Measurements from ENCODE around the gene PCDHGA8.
"Not testable (repeated sequence)": the region's sequence is repeated elsewhere in the genome, so short reads cannot be mapped to it uniquely, and the experiment has no call there.

Gene PCDHGA8

GRCh38 chr5:141407790-141408505 lies 15.5 kb downstream of the PCDHGA8 start, which contains the start of gene PCDHGB6:
PCDHGB6 (plus strand) TSS chr5:141408021; CDS start chr5:141408203, 182 bp downstream.
- H3K27ac ChIP-seq (ENCODE audit: low read depth, low read length); H3K23ac ChIP-seq (ENCODE audit: low read length); H2BK12ac ChIP-seq (ENCODE audit: low read length); H3K79me1 ChIP-seq (ENCODE audit: low read length); H2AK5ac ChIP-seq (ENCODE audit: low read length); H4K12ac ChIP-seq (ENCODE audit: low read depth, low read length); H3K27me3 ChIP-seq (ENCODE audit: insufficient read depth, low read length); H3K4ac ChIP-seq (ENCODE audit: low read depth, low read length); H3K18ac ChIP-seq (ENCODE audit: low read length); H2BK120ac ChIP-seq (ENCODE audit: insufficient read depth, low read length, poor library complexity); H4K8ac ChIP-seq (ENCODE audit: low read depth, low read length); H3K14ac ChIP-seq (ENCODE audit: low read length); H3K4me1 ChIP-seq (ENCODE audit: control insufficient read depth in 1 of 2, insufficient read depth in 2 of 2, low read length in 2 of 2); H3K79me2 ChIP-seq (ENCODE audit: control insufficient read depth, insufficient read depth, low read length, poor library complexity); H2BK5ac ChIP-seq (ENCODE audit: low read depth, low read length, poor library complexity); H3K36me3 ChIP-seq (ENCODE audit: control insufficient read depth in 1 of 2, insufficient read depth in 2 of 2, low read length in 2 of 2); H3K9ac ChIP-seq (ENCODE audit: low read length): not testable (repeated sequence)
- DNase-seq: peak in 1 of 2 donors; percentile 36
- peaks cover 26% of the 10 kb centered on the region for H3K9me3 ChIP-seq (ENCODE audit: insufficient read depth, low read depth, low read length)
- H3K4me3 ChIP-seq (ENCODE audit: low read depth, low read length): peak within 1 kb of the TSS; percentile 75
- H2AFZ ChIP-seq (ENCODE audit: insufficient read depth, low read length, poor library complexity): peak within 1 kb of the TSS; percentile 92
- peak within 1 kb of the TSS; percentile 51 for H4K91ac ChIP-seq (ENCODE audit: low read depth, low read length)
- WGBS (ENCODE audit: extremely low coverage, insufficient coverage, insufficient read length): no CpG with 5 or more reads among the region's 51 CpGs
- H3K4me2 ChIP-seq (ENCODE audit: low read length): peak within 1 kb of the TSS; percentile 80

DNA sequence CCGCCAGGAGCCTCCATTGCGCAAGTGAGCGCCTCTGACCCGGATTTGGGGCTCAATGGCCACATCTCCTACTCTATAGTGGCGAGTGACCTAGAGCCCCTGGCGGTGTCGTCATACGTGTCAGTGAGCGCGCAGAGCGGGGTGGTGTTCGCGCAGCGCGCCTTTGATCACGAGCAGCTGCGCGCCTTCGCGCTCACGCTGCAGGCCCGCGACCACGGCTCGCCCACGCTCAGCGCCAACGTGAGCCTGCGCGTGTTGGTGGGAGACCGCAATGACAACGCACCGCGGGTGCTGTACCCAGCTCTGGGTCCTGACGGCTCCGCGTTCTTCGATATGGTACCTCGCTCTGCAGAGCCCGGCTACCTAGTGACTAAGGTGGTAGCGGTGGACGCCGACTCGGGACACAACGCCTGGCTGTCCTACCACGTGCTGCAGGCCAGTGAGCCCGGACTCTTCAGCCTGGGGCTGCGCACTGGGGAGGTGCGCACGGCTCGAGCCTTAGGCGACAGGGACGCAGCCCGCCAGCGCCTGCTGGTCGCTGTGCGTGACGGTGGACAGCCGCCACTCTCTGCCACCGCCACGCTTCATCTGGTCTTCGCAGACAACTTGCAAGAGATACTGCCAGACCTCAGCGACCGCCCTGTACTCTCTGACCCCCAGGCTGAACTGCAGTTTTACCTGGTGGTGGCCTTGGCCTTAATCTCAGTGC lies 17.3 kb downstream of the PCDHGA8 start:
- Histone ChIP-seq H3K9ac (ENCODE audit: low read length) (no peak overlapping the region), H3K79me2 (ENCODE audit: control insufficient read depth, insufficient read depth, low read length, poor library complexity) (no peaks in the 10 kb centered on the region), H2BK12ac (ENCODE audit: low read length) (no peak overlapping the region), H3K14ac (ENCODE audit: low read length) (no peak overlapping the region), H4K8ac (ENCODE audit: low read depth, low read length) (no peak overlapping the region), H3K4me1 (ENCODE audit: control insufficient read depth in 1 of 2, insufficient read depth in 2 of 2, low read length in 2 of 2) (peaks cover 3 to 4% of the 10 kb centered on the region in 2 experiments), H3K18ac (ENCODE audit: low read length) (no peak overlapping the region), H2BK5ac (ENCODE audit: low read depth, low read length, poor library complexity) (no peak overlapping the region), H3K4ac (ENCODE audit: low read depth, low read length) (no peak overlapping the region), H3K36me3 (ENCODE audit: control insufficient read depth in 1 of 2, insufficient read depth in 2 of 2, low read length in 2 of 2) (peaks cover 16 to 18% of the 10 kb centered on the region in 2 experiments), H3K79me1 (ENCODE audit: low read length) (no peaks in the 10 kb centered on the region), H3K4me3 (ENCODE audit: low read depth, low read length) (peak overlapping the region; percentile 7), H3K9me3 (ENCODE audit: insufficient read depth, low read depth, low read length) (peaks cover 23% of the 10 kb centered on the region), H2AFZ (ENCODE audit: insufficient read depth, low read length, poor library complexity) (no peak overlapping the region), H4K12ac (ENCODE audit: low read depth, low read length) (no peak overlapping the region), H2BK120ac (ENCODE audit: insufficient read depth, low read length, poor library complexity) (no peak overlapping the region), H3K23ac (ENCODE audit: low read length) (no peak overlapping the region), H3K4me2 (ENCODE audit: low read length) (no peak overlapping the region), H2AK5ac (ENCODE audit: low read length) (no peak overlapping the region), H3K27me3 (ENCODE audit: insufficient read depth, low read length) (no peaks in the 10 kb centered on the region), H3K27ac (ENCODE audit: low read depth, low read length) (no peak overlapping the region), H4K91ac (ENCODE audit: low read depth, low read length) (no peak overlapping the region)
- no CpG with 5 or more reads among the region's 64 CpGs for WGBS (ENCODE audit: extremely low coverage, insufficient coverage, insufficient read length)
- no peak for DNase-seq

DNA sequence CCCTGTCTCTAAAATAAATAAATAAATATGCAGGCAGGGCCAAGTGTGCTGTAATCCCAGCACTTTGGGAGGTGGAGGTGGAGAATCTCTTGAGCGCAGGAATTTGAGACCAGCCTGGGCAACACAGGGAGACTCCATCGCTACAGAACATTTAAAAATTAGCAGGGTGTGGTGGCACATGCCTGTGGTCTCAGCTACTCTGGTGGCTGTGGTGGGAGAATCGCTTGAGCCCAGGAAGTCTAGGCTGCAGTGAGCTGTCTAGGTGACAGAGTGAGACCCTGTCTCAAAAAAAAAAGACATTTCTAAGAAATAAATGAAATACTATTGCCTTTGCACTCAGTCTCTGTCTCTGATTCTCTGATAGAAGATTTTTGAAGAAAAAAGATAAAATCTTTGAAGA lies 19.1 kb downstream of the PCDHGA8 start:
- Histone ChIP-seq H2BK12ac (ENCODE audit: low read length) (no peak overlapping the region), H3K9ac (ENCODE audit: low read length) (no peak overlapping the region), H3K36me3 (ENCODE audit: control insufficient read depth in 1 of 2, insufficient read depth in 2 of 2, low read length in 2 of 2) (peaks cover 16 to 20% of the 10 kb centered on the region in 2 experiments), H3K9me3 (ENCODE audit: insufficient read depth, low read depth, low read length) (peaks cover 20% of the 10 kb centered on the region), H4K8ac (ENCODE audit: low read depth, low read length) (no peak overlapping the region), H3K4me2 (ENCODE audit: low read length) (no peak overlapping the region), H2BK120ac (ENCODE audit: insufficient read depth, low read length, poor library complexity) (no peak overlapping the region), H4K91ac (ENCODE audit: low read depth, low read length) (no peak overlapping the region), H2AK5ac (ENCODE audit: low read length) (no peak overlapping the region), H3K4me1 (ENCODE audit: control insufficient read depth in 1 of 2, insufficient read depth in 2 of 2, low read length in 2 of 2) (peaks cover 3 to 4% of the 10 kb centered on the region in 2 experiments), H3K27me3 (ENCODE audit: insufficient read depth, low read length) (no peaks in the 10 kb centered on the region), H3K79me2 (ENCODE audit: control insufficient read depth, insufficient read depth, low read length, poor library complexity) (no peaks in the 10 kb centered on the region), H3K23ac (ENCODE audit: low read length) (no peak overlapping the region), H3K79me1 (ENCODE audit: low read length) (no peaks in the 10 kb centered on the region), H3K4me3 (ENCODE audit: low read depth, low read length) (no peak overlapping the region), H3K18ac (ENCODE audit: low read length) (no peak overlapping the region), H2BK5ac (ENCODE audit: low read depth, low read length, poor library complexity) (no peak overlapping the region), H4K12ac (ENCODE audit: low read depth, low read length) (no peak overlapping the region), H3K4ac (ENCODE audit: low read depth, low read length) (no peak overlapping the region), H3K27ac (ENCODE audit: low read depth, low read length) (no peak overlapping the region), H3K14ac (ENCODE audit: low read length) (no peak overlapping the region), H2AFZ (ENCODE audit: insufficient read depth, low read length, poor library complexity) (no peak overlapping the region)
- WGBS (ENCODE audit: extremely low coverage, insufficient coverage, insufficient read length): no CpG with 5 or more reads among the region's 3 CpGs
- DNase-seq: no peak

- peak within 1 kb of the TSS; percentile 62 for H3K4me2 ChIP-seq (ENCODE audit: low read length)
- no peaks in the 10 kb centered on the region for H3K27me3 ChIP-seq (ENCODE audit: insufficient read depth, low read length)
- no peak within 1 kb of the TSS for H2BK5ac ChIP-seq (ENCODE audit: low read depth, low read length, poor library complexity)
Measured at GRCh38 chr5:141412854-141413539, 20.6 kb downstream of the PCDHGA8 start, which contains the start of gene PCDHGA10. PCDHGA10 (plus strand) TSS chr5:141412987; CDS start chr5:141413176, 189 bp downstream.

More at GRCh38 chr5:141412854-141413539, 20.6 kb downstream of the PCDHGA8 start, which contains the start of gene PCDHGA10:
- peak within 1 kb of the TSS; percentile 32 for H4K91ac ChIP-seq (ENCODE audit: low read depth, low read length)
- H4K12ac ChIP-seq (ENCODE audit: low read depth, low read length): no peak within 1 kb of the TSS
- H3K18ac ChIP-seq (ENCODE audit: low read length): peak within 1 kb of the TSS; percentile 27
- H2AFZ ChIP-seq (ENCODE audit: insufficient read depth, low read length, poor library complexity): no peak within 1 kb of the TSS
- no peaks in the 10 kb centered on the region for H3K79me2 ChIP-seq (ENCODE audit: control insufficient read depth, insufficient read depth, low read length, poor library complexity)
- peaks cover 4% of the 10 kb centered on the region in 2 experiments for H3K4me1 ChIP-seq (ENCODE audit: control insufficient read depth in 1 of 2, insufficient read depth in 2 of 2, low read length in 2 of 2)
- peak within 1 kb of the TSS; percentile 34 for H3K14ac ChIP-seq (ENCODE audit: low read length)
- no peak within 1 kb of the TSS for H4K8ac ChIP-seq (ENCODE audit: low read depth, low read length)
- peaks cover 16 to 20% of the 10 kb centered on the region in 2 experiments for H3K36me3 ChIP-seq (ENCODE audit: control insufficient read depth in 1 of 2, insufficient read depth in 2 of 2, low read length in 2 of 2)
- no peak within 1 kb of the TSS for H3K23ac ChIP-seq (ENCODE audit: low read length)
- DNase-seq: peak; percentile 69 to 84
- no peak within 1 kb of the TSS for H2AK5ac ChIP-seq (ENCODE audit: low read length)
- WGBS (ENCODE audit: extremely low coverage, insufficient coverage, insufficient read length): no CpG with 5 or more reads among the region's 31 CpGs
- H3K4me3 ChIP-seq (ENCODE audit: low read depth, low read length): peak within 1 kb of the TSS; percentile 70
- H3K4ac ChIP-seq (ENCODE audit: low read depth, low read length): no peak within 1 kb of the TSS
- peak within 1 kb of the TSS; percentile 39 for H3K9ac ChIP-seq (ENCODE audit: low read length)
- H2BK12ac ChIP-seq (ENCODE audit: low read length): no peak within 1 kb of the TSS
- H2BK120ac ChIP-seq (ENCODE audit: insufficient read depth, low read length, poor library complexity): no peak within 1 kb of the TSS
- peaks cover 22% of the 10 kb centered on the region for H3K9me3 ChIP-seq (ENCODE audit: insufficient read depth, low read depth, low read length)
- H3K79me1 ChIP-seq (ENCODE audit: low read length): peaks cover 5% of the 10 kb centered on the region
- no peak within 1 kb of the TSS for H3K27ac ChIP-seq (ENCODE audit: low read depth, low read length)
